DND-41 (cell line): ENCODE results near the gene CRISPLD2.

Source experiments
- ATAC-seq: fragments of 200-7000 bp; cut with Tn5 transposase; 3 replicates; pipeline ENCODE4 v1.9.1; 2021; ENCODE audit warnings: low read depth; ENCODE audit not compliant: insufficient read depth
- DNase-seq: peaks from one replicate; pipeline ENCODE4 v3.0.0-alpha.2; 2020
- H2AFZ ChIP-seq: 2 replicates; pipeline ENCODE4 v1.6.0; 2012; ENCODE audit warnings: low read depth, low read length
- H3K27ac ChIP-seq: 2 replicates; pipeline ENCODE4 v1.5.1; 2012; ENCODE audit warnings: low read length, inconsistent platforms
- H3K27me3 ChIP-seq: fragments of 200-600 bp; sonication (generic); 2 replicates; pipeline ENCODE4 v1.6.0; 2012; ENCODE audit warnings: low read length, mild to moderate bottlenecking, inconsistent platforms; ENCODE audit not compliant: insufficient read depth, poor library complexity
- H3K36me3 ChIP-seq: 2 replicates; pipeline ENCODE4 v1.5.1; 2012; ENCODE audit warnings: low read length, inconsistent platforms; ENCODE audit not compliant: insufficient read depth
- H3K4me1 ChIP-seq: 2 replicates; pipeline ENCODE4 v1.5.1; 2012; ENCODE audit warnings: mild to moderate bottlenecking, low read length; ENCODE audit not compliant: insufficient read depth
- H3K4me2 ChIP-seq: 2 replicates; pipeline ENCODE4 v1.6.0; 2012; ENCODE audit warnings: mild to moderate bottlenecking, moderate library complexity, low read length, inconsistent platforms; ENCODE audit not compliant: insufficient read depth
- H3K4me3 ChIP-seq, 2 experiments: fragments of 200-600 bp in 1 of 2; shearing (Covaris generic) in 1 of 2; 2 replicates each; pipeline ENCODE4 v1.5.1; 2012 to 2016; ENCODE audit warnings: inconsistent platforms in 2 of 2, low read length in 2 of 2, mild to moderate bottlenecking in 2 of 2, low read depth in 1 of 2, moderate library complexity in 1 of 2
- H3K79me2 ChIP-seq: 2 replicates; pipeline ENCODE4 v1.6.0; 2012; ENCODE audit warnings: low read length, inconsistent platforms; ENCODE audit not compliant: insufficient read depth
- H3K9ac ChIP-seq: 2 replicates; pipeline ENCODE4 v1.6.0; 2012; ENCODE audit warnings: low read depth, mild to moderate bottlenecking, inconsistent platforms, low read length, moderate library complexity
- H3K9me3 ChIP-seq: 2 replicates; pipeline ENCODE4 v1.5.1; 2012; ENCODE audit warnings: low read length, moderate library complexity, mild to moderate bottlenecking, inconsistent platforms; ENCODE audit not compliant: insufficient read depth, severe bottlenecking
- H4K20me1 ChIP-seq: 2 replicates; pipeline ENCODE4 v1.6.0; 2012; ENCODE audit warnings: low read length; ENCODE audit not compliant: insufficient read depth
- CTCF ChIP-seq: IDR thresholded peaks from 2 replicates; pipeline ENCODE4 v1.5.1; 2012; ENCODE audit warnings: borderline replicate concordance, low read length, moderate library complexity, mild to moderate bottlenecking; ENCODE audit not compliant: poor library complexity, severe bottlenecking; ENCODE audit errors: extremely low read depth
- EZH2 ChIP-seq: IDR thresholded peaks from 3 replicates; pipeline ENCODE4 v1.6.1; 2012; ENCODE audit warnings: borderline replicate concordance, low read depth, mild to moderate bottlenecking, moderate library complexity, low read length, inconsistent platforms; ENCODE audit not compliant: severe bottlenecking

The CRISPLD2 gene

GRCh38 chr16:84918006-84918909 lies 98.5 kb downstream of the CRISPLD2 start:
- Histone ChIP-seq H2AFZ (no peak overlapping the region), H3K4me3 (no peak overlapping the region), H3K36me3 (no peaks in the 10 kb centered on the region), H4K20me1 (no peaks in the 10 kb centered on the region), H3K27me3 (peaks cover 35% of the 10 kb centered on the region), H3K9ac (no peak overlapping the region), H3K9me3 (no peaks in the 10 kb centered on the region), H3K4me1 (no peaks in the 10 kb centered on the region), H3K27ac (no peak overlapping the region), H3K79me2 (no peaks in the 10 kb centered on the region), H3K4me2 (no peak overlapping the region)
- ATAC-seq (no peak), DNase-seq (no peak)
- no peak for TF ChIP-seq CTCF
- no peak for TF ChIP-seq EZH2

GRCh38 chr16:84919269-84919668 lies 99.5 kb downstream of the CRISPLD2 start:
- Histone ChIP-seq H3K4me1 (no peaks in the 10 kb centered on the region), H4K20me1 (no peaks in the 10 kb centered on the region), H3K4me2 (no peak overlapping the region), H3K4me3 (no peak overlapping the region), H2AFZ (no peak overlapping the region), H3K9ac (no peak overlapping the region), H3K36me3 (no peaks in the 10 kb centered on the region), H3K27ac (no peak overlapping the region), H3K9me3 (no peaks in the 10 kb centered on the region), H3K79me2 (no peaks in the 10 kb centered on the region), H3K27me3 (peaks cover 32% of the 10 kb centered on the region)
- no peak for DNase-seq
- no peak for ATAC-seq
- TF ChIP-seq EZH2: no peak
- TF ChIP-seq CTCF: no peak

- Histone ChIP-seq H3K27me3 (peaks cover 28% of the 10 kb centered on the region), H3K4me2 (no peak overlapping the region), H3K9me3 (no peaks in the 10 kb centered on the region), H3K9ac (no peak overlapping the region), H3K27ac (no peak overlapping the region), H3K79me2 (no peaks in the 10 kb centered on the region), H3K4me3 (no peak overlapping the region), H4K20me1 (peaks cover 4% of the 10 kb centered on the region; the same call in 1 of the 2 replicates), H3K36me3 (no peaks in the 10 kb centered on the region), H3K4me1 (no peaks in the 10 kb centered on the region), H2AFZ (no peak overlapping the region)
- DNase-seq (no peak), ATAC-seq (no peak)
- TF ChIP-seq EZH2: no peak
- no peak for TF ChIP-seq CTCF
These were observed 99.9 kb downstream of the CRISPLD2 start for GRCh38 chr16:84919708-84920107.
